Tibial nerve (tissue), 4 donors: ENCODE results near the gene MRPL19. TPM values are rescaled to one million over a fixed set of nuclear protein-coding genes. Genes with fewer than 3 reads are reported as not detected.

Source experiments
- DNase-seq, 2 donors: peaks; one replicate each; pipeline ENCODE4 v3.0.0-alpha.2; 2019; ENCODE audit warnings: low spot score in 2 of 2
- H3K27ac ChIP-seq, 4 donors: fragments of 200-600 bp; sonication (generic) in 3 of 4; one replicate each; pipeline ENCODE4 v1.5.1; 2017 to 2019; ENCODE audit warnings: mild to moderate bottlenecking in 1 of 4
- H3K27me3 ChIP-seq, 2 donors: fragments of 200-600 bp; sonication (generic) in 1 of 2; one replicate each; pipeline versions ENCODE4 v1.5.1 to v1.6.0; 2017 to 2019
- H3K36me3 ChIP-seq, 3 donors: fragments of 200-600 bp; sonication (generic); one replicate each; pipeline ENCODE4 v1.5.1; 2018 to 2019
- H3K4me1 ChIP-seq, 4 donors: fragments of 200-600 bp; sonication (generic) in 3 of 4; one replicate each; pipeline ENCODE4 v1.5.1; 2017 to 2019
- H3K4me3 ChIP-seq, 4 donors: fragments of 200-600 bp; sonication (generic) in 3 of 4; one replicate each; pipeline ENCODE4 v1.5.1; 2017 to 2019; ENCODE audit warnings: mild to moderate bottlenecking in 1 of 4, moderate library complexity in 1 of 4
- H3K9me3 ChIP-seq, 4 donors: fragments of 200-600 bp; sonication (generic) in 3 of 4; one replicate each; pipeline ENCODE4 v1.5.1; 2017 to 2019
- CTCF ChIP-seq, 5 experiments: fragments of 200-600 bp in 3 of 5; fragments of 450-650 bp in 2 of 5; sonication (generic) in 3 of 5; IDR thresholded peaks; one replicate each; pipeline ENCODE4 v1.5.1; 2016 to 2019; ENCODE audit warnings: antibody characterized with exemption in 5 of 5, mild to moderate bottlenecking in 3 of 5, moderate library complexity in 2 of 5
- EP300 ChIP-seq, 2 donors: sonication (generic); formaldehyde crosslinking; IDR thresholded peaks; one replicate each; pipeline ENCODE4 v1.6.1; 2017; ENCODE audit warnings: antibody characterized with exemption in 2 of 2, mild to moderate bottlenecking in 1 of 2
- POLR2A ChIP-seq, 2 donors: fragments of 450-650 bp; IDR thresholded peaks; one replicate each; pipeline ENCODE4 v1.6.1; 2017; ENCODE audit warnings: antibody characterized with exemption in 2 of 2, mild to moderate bottlenecking in 2 of 2, moderate library complexity in 2 of 2
- WGBS, 2 donors: methylation state at CpG; one replicate each; pipeline ENCODE4 v1.1.5; 2018; 5-methylcytosine and 5-hydroxymethylcytosine counted together
- small RNA-seq: library from RNA; depleted of rRNA; stranded (forward); fragments of <200 nt; gene quantifications from one replicate; pipeline ENCODE3, GENCODE V24; 2016
- total RNA-seq, 4 donors: library from RNA; depleted of rRNA; stranded (reverse); fragments of >200 nt; gene quantifications; one replicate each; pipeline ENCODE4 v1.1.0, GENCODE V29; 2016

The MRPL19 gene
- total RNA-seq, 4 donors from 2014 or later = 27.9 to 52.9 (median 34.9) TPM

GRCh38 chr2:75737961-75738360 is 91.4 kb downstream of the MRPL19 start:
- no peak for TF ChIP-seq EP300 (IDR thresholded peaks at IDR 0.05)
- no peak for TF ChIP-seq POLR2A (IDR thresholded peaks at IDR 0.05)
- no peak for TF ChIP-seq CTCF (IDR thresholded peaks at IDR 0.05)
- H3K27me3 ChIP-seq = no peaks in the 10 kb centered on the region
- H3K27ac ChIP-seq = no peak overlapping the region
- H3K4me1 ChIP-seq = no peaks in the 10 kb centered on the region
- DNase-seq = no peak
- 80 to 93% methylated on average over 1 of the region's 1 CpG for WGBS, 2 donors
- H3K36me3 ChIP-seq = no peaks in the 10 kb centered on the region
- peaks cover 0 to 4% (median 0%) of the 10 kb centered on the region in 4 donors for H3K9me3 ChIP-seq
- no peak overlapping the region for H3K4me3 ChIP-seq

Small RNAs within 50 kb of the gene (small RNA-seq; reads per million reads assigned to genes)
- not detected for gene RF00012

Other genes with a start within 250 kb of the MRPL19 start
- gene EVA1A, start 85.8 kb upstream of the MRPL19 start, total RNA-seq = 1 to 10 TPM in 2 of 4 donors, not detected in 2; 1.3 to 1.6 TPM
- gene GCFC2, start 64.1 kb downstream of the MRPL19 start, total RNA-seq = 10 to 100 TPM; 30.6 to 75.6 (median 45.3) TPM